HG03378 (cell line): ENCODE results near the gene LIME1.

Experiments
- ATAC-seq: cut with Tn5 transposase; IDR thresholded peaks from one replicate; pipeline ENCODE4 v1.9.1; 2021; ENCODE audit warnings: mild to moderate bottlenecking, moderate library complexity; ENCODE audit not compliant: unreplicated experiment

Gene LIME1

DNA sequence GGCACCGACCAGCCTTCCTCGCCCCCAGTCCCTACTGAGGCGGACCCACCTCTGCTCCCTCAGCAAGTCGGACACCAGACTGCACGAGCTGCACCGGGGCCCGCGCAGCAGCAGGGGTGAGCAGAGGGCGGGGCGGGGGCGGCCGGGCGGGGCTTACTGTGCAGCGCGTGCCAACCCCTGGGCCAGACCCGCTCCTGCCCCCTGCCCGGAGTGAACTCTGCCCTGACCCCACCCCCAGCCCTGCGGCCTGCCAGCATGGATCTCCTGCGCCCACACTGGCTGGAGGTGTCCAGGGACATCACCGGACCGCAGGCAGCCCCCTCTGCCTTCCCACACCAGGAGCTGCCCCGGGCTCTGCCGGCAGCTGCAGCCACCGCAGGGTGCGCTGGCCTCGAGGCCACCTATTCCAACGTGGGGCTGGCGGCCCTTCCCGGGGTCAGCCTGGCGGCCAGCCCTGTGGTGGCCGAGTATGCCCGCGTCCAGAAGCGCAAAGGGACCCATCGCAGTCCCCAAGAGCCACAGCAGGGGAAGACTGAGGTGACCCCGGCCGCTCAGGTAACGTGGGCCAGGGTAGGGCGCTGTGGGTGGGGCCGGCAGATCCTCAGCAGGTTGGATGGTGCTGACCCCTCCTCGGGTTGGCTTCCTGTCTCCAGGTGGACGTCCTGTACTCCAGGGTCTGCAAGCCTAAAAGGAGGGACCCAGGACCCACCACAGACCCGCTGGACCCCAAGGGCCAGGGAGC is 1.7 kb downstream of the LIME1 start:
- no peak for ATAC-seq

DNA sequence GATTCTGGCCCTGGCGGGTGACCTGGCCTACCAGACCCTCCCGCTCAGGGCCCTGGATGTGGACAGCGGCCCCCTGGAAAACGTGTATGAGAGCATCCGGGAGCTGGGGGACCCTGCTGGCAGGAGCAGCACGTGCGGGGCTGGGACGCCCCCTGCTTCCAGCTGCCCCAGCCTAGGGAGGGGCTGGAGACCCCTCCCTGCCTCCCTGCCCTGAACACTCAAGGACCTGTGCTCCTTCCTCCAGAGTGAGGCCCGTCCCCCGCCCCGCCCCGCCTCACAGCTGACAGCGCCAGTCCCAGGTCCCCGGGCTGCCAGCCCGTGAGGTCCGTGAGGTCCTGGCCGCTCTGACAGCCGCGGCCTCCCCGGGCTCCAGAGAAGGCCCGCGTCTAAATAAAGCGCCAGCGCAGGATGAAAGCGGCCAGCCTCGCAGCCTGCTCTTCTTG is 2.2 kb downstream of the LIME1 start:
- ATAC-seq = no peak

GRCh38 chr20:63739130-63740069 is 2.9 kb downstream of the LIME1 start, which contains the start of gene SLC2A4RG:
TSS of gene SLC2A4RG (plus strand) at chr20:63739776. CDS start at chr20:63739913, 137 bp downstream.
- no peak for ATAC-seq

DNA sequence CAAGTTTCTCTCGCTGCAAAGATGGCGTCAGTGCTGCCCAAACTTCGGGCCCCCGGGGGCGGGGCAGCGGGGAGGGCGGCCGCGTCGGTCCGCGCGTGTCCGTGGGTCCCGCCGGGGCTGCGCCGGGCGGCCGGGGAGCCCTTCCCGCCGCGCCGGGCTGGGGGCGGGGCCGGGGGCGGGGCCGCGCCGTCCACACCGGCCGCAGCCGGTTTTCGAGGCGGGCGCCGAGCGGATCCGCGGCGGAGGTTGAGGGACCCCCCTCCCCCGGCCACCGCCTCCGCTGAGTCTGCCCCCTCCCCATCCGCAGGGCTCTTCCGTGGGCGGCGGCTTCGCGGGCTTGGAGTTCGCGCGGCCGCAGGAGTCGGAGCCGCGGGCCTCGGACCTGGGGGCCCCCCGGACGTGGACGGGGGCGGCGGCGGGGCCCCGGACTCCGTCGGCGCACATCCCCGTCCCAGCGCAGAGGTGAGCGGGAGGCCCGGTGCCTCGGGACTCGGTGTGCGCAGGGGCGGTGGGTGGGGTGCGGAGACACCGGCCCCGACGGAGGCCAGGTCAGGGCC is 3.7 kb downstream of the LIME1 start:
- no peak for ATAC-seq

DNA sequence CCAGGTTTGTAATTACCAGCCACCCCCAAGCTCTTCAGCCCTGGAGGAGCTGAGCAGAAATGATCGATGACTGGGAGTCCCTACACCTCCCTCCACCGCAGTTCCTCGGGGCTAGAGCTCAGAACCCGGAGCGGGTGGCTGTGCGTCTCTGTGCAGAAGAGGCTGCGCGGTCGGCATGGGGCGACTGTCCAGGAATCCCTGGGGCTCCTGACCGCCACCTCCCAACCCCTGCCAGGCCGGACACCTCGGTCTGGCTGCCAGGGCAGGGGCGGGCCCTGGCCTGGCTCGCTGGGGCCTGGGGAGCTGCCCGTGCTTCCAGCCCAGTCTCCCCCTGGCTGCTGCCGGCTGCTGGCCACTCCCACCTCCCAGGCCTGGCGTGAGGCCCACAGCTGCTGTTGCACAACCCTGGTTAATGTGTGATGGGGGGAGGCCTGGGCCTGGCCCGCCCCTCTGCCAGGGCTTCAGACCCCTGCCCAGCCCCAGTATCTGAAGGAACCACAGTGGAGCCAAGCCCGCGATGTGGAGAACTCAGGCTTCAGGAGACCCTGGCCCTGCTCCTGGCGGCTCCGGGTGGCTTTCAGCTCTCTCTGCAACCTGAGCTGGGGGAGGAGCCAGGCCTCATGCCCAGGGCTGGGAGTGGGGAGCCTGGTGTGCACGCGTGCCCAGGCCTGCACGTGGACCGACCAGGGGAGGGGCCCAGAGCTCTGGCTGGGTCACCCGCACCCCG is 4.3 kb downstream of the LIME1 start:
- ATAC-seq = no peak

GRCh38 chr20:63741354-63741675 is 4.9 kb downstream of the LIME1 start:
- ATAC-seq = no peak

DNA sequence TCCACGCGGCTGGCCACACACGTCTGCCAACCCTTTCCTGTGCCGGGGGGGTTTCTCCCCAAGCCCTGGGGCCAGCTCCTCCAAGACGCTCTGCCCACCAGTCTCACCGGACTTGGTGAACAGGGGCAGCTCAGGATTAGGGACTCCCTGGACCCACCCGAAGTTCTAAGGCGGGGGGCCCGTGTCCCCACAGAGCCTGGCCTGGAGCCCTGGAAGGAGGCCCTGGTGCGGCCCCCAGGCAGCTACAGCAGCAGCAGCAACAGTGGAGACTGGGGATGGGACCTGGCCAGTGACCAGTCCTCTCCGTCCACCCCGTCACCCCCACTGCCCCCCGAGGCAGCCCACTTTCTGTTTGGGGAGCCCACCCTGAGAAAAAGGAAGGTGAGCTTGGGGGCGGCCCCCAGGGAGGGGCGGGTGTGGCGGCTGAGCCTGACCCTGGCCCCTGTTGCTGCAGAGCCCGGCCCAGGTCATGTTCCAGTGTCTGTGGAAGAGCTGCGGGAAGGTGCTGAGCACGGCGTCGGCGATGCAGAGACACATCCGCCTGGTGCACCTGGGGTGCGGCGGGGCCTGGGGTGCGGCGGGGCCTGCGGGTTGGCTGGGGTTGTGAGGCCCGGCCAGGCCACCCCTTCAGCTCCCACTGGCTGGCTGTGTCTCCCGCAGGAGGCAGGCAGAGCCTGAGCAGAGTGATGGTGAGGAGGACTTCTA is 5.4 kb downstream of the LIME1 start:
- no peak for ATAC-seq

DNA sequence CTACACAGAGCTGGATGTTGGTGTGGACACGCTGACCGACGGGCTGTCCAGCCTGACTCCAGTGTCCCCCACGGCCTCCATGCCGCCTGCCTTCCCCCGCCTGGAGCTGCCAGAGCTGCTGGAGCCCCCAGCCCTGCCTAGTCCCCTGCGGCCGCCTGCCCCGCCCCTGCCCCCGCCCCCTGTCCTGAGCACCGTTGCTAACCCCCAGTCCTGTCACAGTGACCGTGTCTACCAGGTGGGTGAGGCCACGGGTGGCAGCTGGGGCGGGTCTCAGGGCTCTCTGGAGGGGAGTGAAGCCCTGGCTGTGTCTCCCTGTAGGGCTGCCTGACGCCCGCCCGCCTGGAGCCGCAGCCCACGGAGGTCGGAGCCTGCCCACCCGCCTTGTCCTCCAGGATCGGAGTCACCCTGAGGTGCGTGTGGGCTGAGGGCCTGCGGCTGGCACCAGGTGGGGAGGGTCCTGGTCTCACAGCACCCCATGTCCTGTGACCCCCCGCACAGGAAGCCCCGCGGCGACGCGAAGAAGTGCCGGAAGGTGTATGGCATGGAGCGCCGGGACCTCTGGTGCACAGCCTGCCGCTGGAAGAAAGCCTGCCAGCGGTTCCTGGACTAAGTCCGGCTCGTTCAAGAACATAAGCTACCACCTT is 6.0 kb downstream of the LIME1 start:
- no peak for ATAC-seq

GRCh38 chr20:63743210-63743970 is 6.9 kb downstream of the LIME1 start:
- ATAC-seq = no peak

DNA sequence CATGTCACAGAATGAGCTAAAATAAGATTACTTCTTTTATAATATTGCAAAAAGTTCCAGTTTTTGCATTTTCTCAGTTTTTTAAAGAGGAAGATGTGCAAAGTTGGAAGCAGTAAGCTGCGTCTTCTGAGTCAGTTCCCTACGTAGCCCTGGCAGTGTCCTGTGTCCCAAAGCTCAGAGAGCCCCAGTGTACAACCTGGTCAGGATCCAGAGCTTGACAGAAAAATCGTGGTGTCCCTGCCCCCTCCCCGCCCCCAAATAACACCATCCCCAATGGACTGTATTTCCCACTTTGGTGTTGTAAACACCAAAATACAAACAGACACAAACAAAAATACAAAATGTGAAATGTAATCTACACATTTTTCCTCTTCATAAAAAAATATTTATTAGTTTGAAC is 7.7 kb downstream of the LIME1 start:
- ATAC-seq = no peak

DNA sequence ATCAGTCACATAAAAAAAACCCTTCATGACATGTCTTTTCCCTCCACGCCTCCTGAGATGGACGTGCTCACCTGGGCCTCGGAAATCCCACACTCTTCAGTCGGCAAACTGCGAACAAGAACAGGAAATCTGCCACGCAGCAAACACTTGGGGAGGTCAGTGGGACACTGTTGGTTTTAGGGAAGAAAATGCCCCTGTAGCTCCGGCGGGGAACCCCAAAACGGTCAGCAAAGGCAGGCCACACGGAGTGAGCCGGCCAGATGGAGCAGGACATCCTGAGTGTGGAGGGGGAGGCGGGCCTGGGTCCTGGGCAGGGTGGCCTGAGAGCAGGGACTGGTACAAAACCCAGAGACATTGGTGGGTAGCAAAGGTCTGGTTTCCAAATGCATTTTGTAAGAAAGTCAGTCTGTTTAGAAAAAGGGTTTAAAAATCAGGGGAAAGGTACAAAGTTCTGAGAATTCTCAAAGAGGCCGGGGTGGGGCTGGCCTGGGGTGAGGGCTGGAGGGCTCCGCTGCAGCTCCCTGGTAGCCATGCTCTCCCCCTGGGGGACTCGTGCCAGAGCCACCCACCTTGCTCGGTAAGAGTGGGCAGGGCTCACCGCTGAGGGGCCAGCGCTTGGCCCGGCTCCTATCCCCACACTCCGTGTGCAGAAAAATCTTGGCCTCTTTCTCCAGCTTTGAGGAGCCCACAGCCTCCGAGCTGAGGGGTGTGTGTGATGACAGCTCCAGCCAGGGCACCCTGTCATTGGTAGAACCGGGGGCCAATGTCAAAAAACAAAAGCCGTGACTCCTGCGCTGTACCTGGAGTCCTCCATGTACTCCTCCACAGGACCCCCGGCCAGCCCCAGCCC is 8.3 kb downstream of the LIME1 start:
- ATAC-seq = no peak

DNA sequence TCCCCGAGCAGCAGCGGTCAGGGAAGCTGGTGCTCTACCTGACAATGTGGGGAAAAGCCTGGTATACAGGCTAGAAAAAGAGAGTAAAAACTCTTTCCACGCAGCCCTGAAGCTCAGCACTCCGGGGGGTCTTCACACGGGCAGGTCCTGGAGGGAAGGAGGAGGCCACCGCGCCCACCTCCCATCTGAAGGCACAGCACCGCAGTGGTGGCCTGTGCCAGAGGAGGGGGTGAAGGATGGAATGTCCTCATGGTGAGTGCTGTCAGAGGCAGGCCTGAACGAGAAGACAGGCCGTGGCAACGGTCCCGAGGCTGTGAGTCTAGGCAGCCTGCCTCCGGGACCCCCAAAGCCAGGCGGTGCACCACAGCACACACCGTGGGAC is 9.0 kb downstream of the LIME1 start:
- ATAC-seq = no peak

DNA sequence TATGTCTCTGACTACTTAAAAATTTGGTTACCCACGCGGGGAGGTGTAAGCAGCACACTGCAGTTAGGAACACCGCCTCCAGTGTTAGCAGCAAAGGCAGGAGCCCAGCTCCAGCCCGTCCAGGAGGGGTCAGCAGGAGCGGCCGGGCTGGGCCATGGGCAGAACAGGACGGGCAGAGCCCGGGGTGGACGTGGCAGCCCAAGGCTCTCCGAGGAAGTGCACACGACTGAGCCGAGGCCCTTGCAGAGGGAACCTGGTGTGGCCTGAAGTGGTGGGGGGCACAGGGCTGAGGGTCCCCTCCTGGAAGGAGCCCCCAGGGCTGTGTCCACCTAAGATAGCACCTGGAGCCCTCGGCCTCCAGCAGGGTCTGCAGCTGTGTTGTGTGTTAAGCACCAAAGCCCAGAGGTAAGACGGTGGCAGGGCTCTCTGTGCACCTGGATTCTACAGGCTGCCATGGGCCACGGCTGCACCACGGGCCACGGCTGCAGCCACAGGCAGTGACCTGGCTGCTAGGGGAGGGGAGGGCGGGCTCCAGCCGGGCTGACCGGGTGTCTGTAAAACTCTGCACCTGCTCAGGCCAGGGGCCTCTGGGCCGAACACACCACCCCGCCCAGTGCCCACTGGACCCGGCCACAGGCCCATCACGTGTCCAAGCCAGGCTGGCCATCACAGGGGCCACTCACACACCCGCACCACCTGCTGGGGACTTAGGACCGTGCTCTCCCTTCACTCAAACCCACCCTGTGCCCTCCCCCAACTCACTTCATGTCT is 9.7 kb downstream of the LIME1 start:
- no peak for ATAC-seq

DNA sequence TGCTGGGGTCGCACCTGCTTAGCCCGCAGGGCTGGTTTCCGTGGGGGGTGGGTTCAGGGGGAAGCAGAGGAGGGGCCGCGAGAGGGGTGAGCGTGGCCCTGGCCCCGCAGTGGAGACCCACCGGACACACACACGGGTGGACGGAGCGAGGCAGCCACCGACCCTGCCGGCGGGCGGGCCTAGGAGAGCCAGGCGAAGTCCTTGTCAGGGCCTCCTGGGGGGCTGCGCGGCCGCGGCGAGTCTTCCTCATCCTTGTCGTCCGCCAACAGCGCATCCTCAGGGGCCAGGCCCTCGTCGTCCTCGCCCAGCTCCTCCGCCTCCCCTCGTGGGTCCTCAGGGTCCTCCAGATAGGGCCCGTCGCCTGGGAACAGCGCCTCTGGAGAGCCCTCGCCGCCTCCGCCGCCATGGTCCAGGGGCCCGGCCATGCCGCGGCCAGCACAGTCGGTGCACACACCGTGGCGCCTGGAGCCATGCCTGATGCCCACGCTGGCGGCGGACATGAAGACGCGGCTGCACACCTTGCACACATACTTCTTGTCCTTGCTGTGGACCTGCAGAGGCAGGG is 10.4 kb downstream of the LIME1 start:
- ATAC-seq = no peak

- no peak for ATAC-seq
Measured at GRCh38 chr20:63747622-63748069, 11.2 kb downstream of the LIME1 start.

DNA sequence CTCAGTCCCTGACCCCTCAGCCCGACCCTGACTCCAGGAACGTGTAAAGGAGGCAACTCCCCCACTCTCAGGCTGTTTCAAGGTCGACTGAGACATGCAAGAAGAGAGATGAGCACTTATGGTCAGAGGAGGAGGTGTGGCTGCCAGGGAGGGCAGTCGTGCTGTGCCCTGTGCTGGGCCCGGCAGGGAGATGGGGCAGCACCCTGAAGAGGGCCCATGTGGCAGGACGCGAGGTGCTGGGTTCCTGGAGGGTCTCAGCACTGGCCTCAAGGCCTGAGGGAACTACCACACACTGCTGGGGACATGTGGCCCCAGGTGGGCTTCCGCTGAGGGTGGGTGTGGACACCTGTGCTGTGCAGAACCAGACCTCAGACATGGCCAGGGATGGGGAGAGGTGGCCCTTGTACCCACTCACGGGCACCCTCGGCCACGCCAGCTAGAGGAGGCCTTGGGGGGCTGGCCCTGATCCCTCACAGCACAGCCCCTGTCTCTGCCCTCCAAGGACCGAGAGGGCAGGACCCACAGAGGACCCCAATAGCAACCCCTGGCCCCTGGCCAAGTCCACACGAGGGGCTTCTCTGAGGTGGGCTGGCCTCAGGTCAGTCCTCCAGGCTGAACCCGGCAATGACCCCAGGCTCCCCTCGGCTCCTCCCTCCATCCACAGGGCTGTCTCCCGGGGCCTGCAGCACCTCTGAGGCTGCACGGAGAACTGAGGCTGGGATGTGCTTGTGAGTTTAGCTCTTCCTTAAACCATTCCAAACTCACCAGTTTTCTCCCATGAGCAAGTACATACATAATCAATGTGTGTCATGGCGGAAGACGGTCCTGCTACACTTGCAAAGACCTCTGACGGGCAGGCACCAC is 11.8 kb downstream of the LIME1 start:
- ATAC-seq = no peak
